Activated CD8-positive, alpha-beta T cell treated with anti-CD3 and anti-CD28 coated beads, Interleukin-2, amount 10 ng/mL, durations not matched to agents 7 days and 5 days (primary cell): ENCODE data around the gene SLC25A31. TPM values are rescaled to one million over a fixed set of nuclear protein-coding genes. Genes with fewer than 3 reads are reported as not detected.

Experiments
- ATAC-seq: fragments of 150-1000 bp; cut with Tn5 transposase; one replicate; pipeline ENCODE4 v1.10.0; 2021; ENCODE audit warnings: moderate library complexity
- CTCF ChIA-PET: fragments of 350-600 bp; sonication (Branson Sonifier 250); formaldehyde crosslinking; loops from one replicate; lab custom pipeline; 2021; ENCODE audit warnings: antibody characterized with exemption; lab: Charles Lee
- POLR2A ChIA-PET: fragments of 350-600 bp; sonication (Branson Sonifier 250); formaldehyde crosslinking; loops from one replicate; lab custom pipeline; 2021; ENCODE audit warnings: antibody characterized with exemption; lab: Charles Lee
- DNase-seq: peaks from one replicate; pipeline ENCODE4 v3.0.0-alpha.2; 2020
- H3K27ac Mint-ChIP-seq: one replicate; pipeline ENCODE4 v1.8.0; 2021; ENCODE audit warnings: mild to moderate bottlenecking, mixed read lengths
- H3K27me3 Mint-ChIP-seq: one replicate; pipeline ENCODE4 v1.8.0; 2021; ENCODE audit warnings: low read depth, mixed read lengths
- H3K36me3 Mint-ChIP-seq: one replicate; pipeline ENCODE4 v1.8.0; 2021; ENCODE audit warnings: low read depth, mixed read lengths
- H3K4me1 Mint-ChIP-seq: one replicate; pipeline ENCODE4 v1.8.0; 2021; ENCODE audit warnings: low read depth, mixed read lengths
- H3K4me3 Mint-ChIP-seq: one replicate; pipeline ENCODE4 v1.8.0; 2021; ENCODE audit warnings: mild to moderate bottlenecking, mixed read lengths
- H3K9me3 Mint-ChIP-seq: one replicate; pipeline ENCODE4 v1.8.0; 2022; ENCODE audit warnings: mixed read lengths; ENCODE audit not compliant: insufficient read depth
- total RNA-seq, 2 experiments: library from RNA; stranded (reverse); gene quantifications; one replicate each; pipeline ENCODE4 v1.2.3, GENCODE V29; 2021

The SLC25A31 gene
- total RNA-seq, 2 experiments from 2014 or later, result not detected

- H3K36me3 Mint-ChIP-seq, result no peaks in the 10 kb centered on the region
- POLR2A ChIA-PET, result no interaction called here
- ATAC-seq (no peak), DNase-seq (no peak)
- peaks cover 8% of the 10 kb centered on the region for H3K27me3 Mint-ChIP-seq
- H3K4me3 Mint-ChIP-seq, result no peak overlapping the region
- H3K9me3 Mint-ChIP-seq, result no peaks in the 10 kb centered on the region
- H3K4me1 Mint-ChIP-seq, result no peaks in the 10 kb centered on the region
- CTCF ChIA-PET, result no interaction called here
- H3K27ac Mint-ChIP-seq, result no peak overlapping the region
Measured at GRCh38 chr4:127810551-127810950, 80.4 kb downstream of the SLC25A31 start.

- Mint-ChIP-seq H3K27me3 (peaks cover 11% of the 10 kb centered on the region), H3K27ac (no peak overlapping the region), H3K4me1 (no peaks in the 10 kb centered on the region), H3K36me3 (no peaks in the 10 kb centered on the region), H3K4me3 (no peak overlapping the region), H3K9me3 (no peaks in the 10 kb centered on the region)
- ATAC-seq, result no peak
- no peak for DNase-seq
- ChIA-PET CTCF (no interaction called here), POLR2A (interaction anchor here (0.6 kb wide), 1 partner anchor 14 kb away, joined by 4 read pairs; no protein-coding TSS in a partner anchor)
Measured at GRCh38 chr4:127822430-127822829, 92.2 kb downstream of the SLC25A31 start.

Other genes with a start within 250 kb of the SLC25A31 start
- under 1 TPM; 0.16 to 0.37 TPM for gene INTU, start 97.4 kb upstream of the SLC25A31 start, total RNA-seq
- gene HSPA4L, start 51.9 kb downstream of the SLC25A31 start, total RNA-seq, result under 1 TPM; 0.16 to 0.26 TPM
- 10 to 100 TPM; 62.1 to 65.9 TPM for gene PLK4, start 150.5 kb downstream of the SLC25A31 start, total RNA-seq
- gene MFSD8, start 234.8 kb downstream of the SLC25A31 start, total RNA-seq, result 10 to 100 TPM; 14.0 to 17.7 TPM
- 10 to 100 TPM; 26.4 to 26.5 TPM for gene ABHD18, start 235.0 kb downstream of the SLC25A31 start, total RNA-seq